Tibial nerve (tissue), 4 donors: ENCODE data around the gene GLI1.

Experiments used
- EP300 ChIP-seq, 2 donors: sonication (generic); formaldehyde crosslinking; IDR thresholded peaks; one replicate each; pipeline ENCODE4 v1.6.1; 2017; ENCODE audit warnings: antibody characterized with exemption in 2 of 2, mild to moderate bottlenecking in 1 of 2
- TF ChIP-seq, protein P1 (sequence below), 5 experiments: fragments of 200-600 bp in 3 of 5; fragments of 450-650 bp in 2 of 5; sonication (generic) in 3 of 5; IDR thresholded peaks; one replicate each; pipeline ENCODE4 v1.5.1; 2016 to 2019; ENCODE audit warnings: antibody characterized with exemption in 5 of 5, mild to moderate bottlenecking in 3 of 5, moderate library complexity in 2 of 5

DNA sequence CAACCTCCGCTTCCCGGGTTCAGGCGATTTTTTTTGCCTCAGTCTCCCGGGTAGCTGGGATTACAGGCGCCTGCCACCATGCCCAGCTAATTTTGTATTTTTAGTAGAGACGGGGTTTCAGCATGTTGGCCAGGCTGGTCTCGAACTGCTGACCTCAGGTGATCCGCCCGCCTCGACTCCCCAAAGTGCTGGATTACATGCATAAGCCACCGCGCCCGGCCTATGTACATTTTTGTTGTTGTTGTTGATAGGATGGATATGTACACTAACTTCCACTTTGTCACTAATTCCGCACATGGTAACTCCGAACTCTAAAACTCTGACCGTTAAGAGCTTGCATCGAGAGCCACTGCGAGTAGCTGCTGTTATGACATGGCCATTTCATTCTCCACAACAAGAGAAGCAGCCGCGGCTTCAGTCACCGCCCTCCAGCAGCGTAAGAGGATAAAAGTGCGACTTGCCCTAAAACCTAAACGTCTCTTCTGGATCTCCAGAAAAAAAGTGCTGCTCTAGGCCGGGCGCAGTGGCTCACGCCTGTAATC is 27.5 kb downstream of the GLI1 start:
- TF ChIP-seq, protein P1, sequence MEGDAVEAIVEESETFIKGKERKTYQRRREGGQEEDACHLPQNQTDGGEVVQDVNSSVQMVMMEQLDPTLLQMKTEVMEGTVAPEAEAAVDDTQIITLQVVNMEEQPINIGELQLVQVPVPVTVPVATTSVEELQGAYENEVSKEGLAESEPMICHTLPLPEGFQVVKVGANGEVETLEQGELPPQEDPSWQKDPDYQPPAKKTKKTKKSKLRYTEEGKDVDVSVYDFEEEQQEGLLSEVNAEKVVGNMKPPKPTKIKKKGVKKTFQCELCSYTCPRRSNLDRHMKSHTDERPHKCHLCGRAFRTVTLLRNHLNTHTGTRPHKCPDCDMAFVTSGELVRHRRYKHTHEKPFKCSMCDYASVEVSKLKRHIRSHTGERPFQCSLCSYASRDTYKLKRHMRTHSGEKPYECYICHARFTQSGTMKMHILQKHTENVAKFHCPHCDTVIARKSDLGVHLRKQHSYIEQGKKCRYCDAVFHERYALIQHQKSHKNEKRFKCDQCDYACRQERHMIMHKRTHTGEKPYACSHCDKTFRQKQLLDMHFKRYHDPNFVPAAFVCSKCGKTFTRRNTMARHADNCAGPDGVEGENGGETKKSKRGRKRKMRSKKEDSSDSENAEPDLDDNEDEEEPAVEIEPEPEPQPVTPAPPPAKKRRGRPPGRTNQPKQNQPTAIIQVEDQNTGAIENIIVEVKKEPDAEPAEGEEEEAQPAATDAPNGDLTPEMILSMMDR (IDR thresholded peaks at IDR 0.05), result no peak
- TF ChIP-seq EP300 (IDR thresholded peaks at IDR 0.05), result no peak
